GM23338 (cell line): ENCODE data around the gene ARHGEF3.

Experiments used
- CREB1 ChIP-seq: fragments of 250-450 bp; sonication (Bioruptor Pico); IDR thresholded peaks from 2 replicates; pipeline ENCODE4 v1.5.0; 2020; ENCODE audit warnings: low read depth, mild to moderate bottlenecking, moderate library complexity
- CTCF ChIP-seq, 2 experiments: fragments of 200-600 bp in 1 of 2; sonication (generic) in 1 of 2; conservative IDR thresholded peaks; 2 replicates each; pipeline versions ENCODE4 v1.5.1 to v1.6.1; 2016 to 2017; ENCODE audit warnings: antibody characterized with exemption in 2 of 2, low read depth in 2 of 2, mild to moderate bottlenecking in 2 of 2, moderate library complexity in 1 of 2
- EZH2 ChIP-seq: fragments of 200-600 bp; sonication (generic); IDR thresholded peaks from one replicate; pipeline ENCODE4 v1.8.0; 2017; ENCODE audit warnings: antibody characterized with exemption, mild to moderate bottlenecking, low read depth; ENCODE audit not compliant: unreplicated experiment
- EZH2phosphoT487 ChIP-seq: fragments of 200-600 bp; sonication (generic); IDR thresholded peaks from one replicate; pipeline ENCODE4 v1.8.1; 2018; ENCODE audit warnings: antibody characterized with exemption; ENCODE audit not compliant: unreplicated experiment
- JUNB ChIP-seq: IDR thresholded peaks from one replicate; pipeline ENCODE4 v1.6.1; 2016; ENCODE audit warnings: antibody characterized with exemption; ENCODE audit not compliant: unreplicated experiment
- NANOG ChIP-seq: IDR thresholded peaks from 2 replicates; pipeline ENCODE4 v1.6.1; 2016; ENCODE audit warnings: antibody characterized with exemption, borderline replicate concordance
- POLR2AphosphoS5 ChIP-seq: IDR thresholded peaks from 2 replicates; pipeline ENCODE4 v1.6.1; 2016; ENCODE audit warnings: antibody characterized with exemption, low read depth
- REST ChIP-seq: IDR thresholded peaks from one replicate; pipeline ENCODE4 v1.6.1; 2018; ENCODE audit warnings: antibody characterized with exemption; ENCODE audit not compliant: unreplicated experiment
- ZNF114 ChIP-seq: fragments of 250-450 bp; sonication (Bioruptor Pico); IDR thresholded peaks from 2 replicates; pipeline ENCODE4 v1.5.0; 2020; ENCODE audit warnings: mild to moderate bottlenecking, moderate library complexity
- ZNF331 ChIP-seq: fragments of 250-450 bp; sonication (Bioruptor Pico); IDR thresholded peaks from 2 replicates; pipeline ENCODE4 v1.5.0; 2020; ENCODE audit warnings: low read depth, mild to moderate bottlenecking, moderate library complexity
- ZNF462 ChIP-seq: fragments of 250-450 bp; sonication (Bioruptor Pico); IDR thresholded peaks from 2 replicates; pipeline ENCODE4 v1.5.0; 2020; ENCODE audit warnings: mild to moderate bottlenecking, moderate library complexity
- TF ChIP-seq, protein P1 (sequence below): IDR thresholded peaks from 2 replicates; pipeline ENCODE4 v1.6.1; 2016; ENCODE audit warnings: antibody characterized with exemption

DNA sequence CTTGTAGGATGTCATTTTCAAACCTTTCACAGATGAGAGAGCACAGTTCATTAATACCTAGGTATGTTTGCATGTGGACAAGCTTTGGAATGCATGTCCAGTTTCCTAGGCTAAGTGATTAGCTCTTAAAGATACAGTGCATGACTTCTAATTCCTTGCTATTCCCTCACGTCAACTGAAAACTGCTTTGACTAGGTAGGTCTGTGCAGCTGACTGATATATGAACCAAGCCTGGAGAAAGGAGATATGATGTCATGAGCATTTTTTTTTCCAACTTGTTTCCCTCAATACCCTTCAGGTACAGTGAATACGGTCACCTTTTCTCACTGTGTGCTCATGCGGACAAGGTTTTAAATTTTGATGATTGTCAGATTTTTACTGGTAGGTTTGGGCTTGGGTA is 77.1 kb downstream of the ARHGEF3 start:
- no peak for TF ChIP-seq CTCF (conservative IDR thresholded peaks at IDR 0.05; ENCODE audit: low read depth in 2 of 2)
- no peak for TF ChIP-seq EZH2phosphoT487
- TF ChIP-seq POLR2AphosphoS5: no peak
- TF ChIP-seq ZNF331 (CRISPR knock-in tag): no peak
- no peak for TF ChIP-seq CREB1
- TF ChIP-seq REST: no peak
- TF ChIP-seq EZH2: no peak
- TF ChIP-seq, protein P1, sequence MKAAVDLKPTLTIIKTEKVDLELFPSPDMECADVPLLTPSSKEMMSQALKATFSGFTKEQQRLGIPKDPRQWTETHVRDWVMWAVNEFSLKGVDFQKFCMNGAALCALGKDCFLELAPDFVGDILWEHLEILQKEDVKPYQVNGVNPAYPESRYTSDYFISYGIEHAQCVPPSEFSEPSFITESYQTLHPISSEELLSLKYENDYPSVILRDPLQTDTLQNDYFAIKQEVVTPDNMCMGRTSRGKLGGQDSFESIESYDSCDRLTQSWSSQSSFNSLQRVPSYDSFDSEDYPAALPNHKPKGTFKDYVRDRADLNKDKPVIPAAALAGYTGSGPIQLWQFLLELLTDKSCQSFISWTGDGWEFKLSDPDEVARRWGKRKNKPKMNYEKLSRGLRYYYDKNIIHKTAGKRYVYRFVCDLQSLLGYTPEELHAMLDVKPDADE: no peak
- TF ChIP-seq JUNB: no peak
- no peak for TF ChIP-seq ZNF114 (CRISPR knock-in tag)
- TF ChIP-seq NANOG: no peak
- no peak for TF ChIP-seq ZNF462
